CD14-positive monocyte (primary cell): ENCODE data around the gene PTGDS. TPM values are rescaled to one million over a fixed set of nuclear protein-coding genes. Genes with fewer than 3 reads are reported as not detected.

Experiments used
- DNase-seq, 3 donors: peaks; one replicate each; pipeline ENCODE4 v3.0.0-alpha.2; 2011 to 2022
- H2AFZ ChIP-seq: 2 replicates; pipeline ENCODE4 v1.6.0; 2012; ENCODE audit warnings: mild to moderate bottlenecking, low read depth, low read length, inconsistent platforms; ENCODE audit not compliant: insufficient read depth, poor library complexity, severe bottlenecking
- H3K27ac ChIP-seq, 2 donors: 1 replicate in 1 of 2; 2 replicates in 1 of 2; pipeline ENCODE4 v1.5.1; 2012 to 2013; ENCODE audit warnings: low read length in 2 of 2, control low read depth in 1 of 2, inconsistent platforms in 1 of 2, low read depth in 1 of 2, mild to moderate bottlenecking in 1 of 2
- H3K27me3 ChIP-seq, 2 donors: one replicate each; pipeline versions ENCODE4 v1.6.0 to v1.6.1; 2011 to 2013; ENCODE audit warnings: low read length in 2 of 2; ENCODE audit not compliant: control insufficient read depth in 2 of 2, insufficient read depth in 2 of 2
- H3K36me3 ChIP-seq, 2 donors: replicated peaks in 1 of 2; 1 replicate in 1 of 2; 2 replicates in 1 of 2; pipeline versions ENCODE4 v1.5.1 to v1.6.1; 2012 to 2013; ENCODE audit warnings: low read length in 2 of 2, control low read depth in 1 of 2, inconsistent platforms in 1 of 2, mild to moderate bottlenecking in 1 of 2; ENCODE audit not compliant: insufficient read depth in 2 of 2, control insufficient read depth in 1 of 2
- H3K4me1 ChIP-seq, 2 donors: 1 replicate in 1 of 2; 2 replicates in 1 of 2; pipeline versions ENCODE4 v1.5.1 to v1.6.1; 2012 to 2013; ENCODE audit warnings: low read length in 2 of 2, control low read depth in 1 of 2, inconsistent platforms in 1 of 2, mild to moderate bottlenecking in 1 of 2, moderate library complexity in 1 of 2; ENCODE audit not compliant: insufficient read depth in 2 of 2, control insufficient read depth in 1 of 2
- H3K4me2 ChIP-seq: replicated peaks from 2 replicates; pipeline ENCODE3; 2012; ENCODE audit warnings: low read length, moderate library complexity, mild to moderate bottlenecking; ENCODE audit not compliant: poor library complexity, severe bottlenecking; ENCODE audit errors: extremely low read depth
- H3K4me3 ChIP-seq, 3 experiments: fragments of 200-600 bp in 1 of 3; sonication (generic) in 1 of 3; replicated peaks in 1 of 3; 1 replicate in 2 of 3; 2 replicates in 1 of 3; pipeline ENCODE4 v1.5.1; 2011 to 2013; ENCODE audit warnings: low read length in 3 of 3, mild to moderate bottlenecking in 3 of 3, control low read depth in 2 of 3, low read depth in 2 of 3, inconsistent platforms in 1 of 3, moderate library complexity in 1 of 3
- H3K79me2 ChIP-seq: 2 replicates; pipeline ENCODE4 v1.6.0; 2012; ENCODE audit warnings: mild to moderate bottlenecking, control low read depth, inconsistent platforms, low read length, moderate library complexity; ENCODE audit not compliant: insufficient read depth
- H3K9ac ChIP-seq: 2 replicates; pipeline ENCODE4 v1.6.0; 2017; ENCODE audit warnings: low read length, mild to moderate bottlenecking; ENCODE audit not compliant: insufficient read depth, poor library complexity, severe bottlenecking
- H3K9me3 ChIP-seq, 2 donors: replicated peaks in 1 of 2; 1 replicate in 1 of 2; 2 replicates in 1 of 2; pipeline versions ENCODE4 v1.5.1 to v1.6.1; 2012 to 2013; ENCODE audit warnings: low read length in 2 of 2, control low read depth in 1 of 2; ENCODE audit not compliant: control insufficient read depth in 1 of 2, insufficient read depth in 1 of 2
- H4K20me1 ChIP-seq: 2 replicates; pipeline ENCODE4 v1.6.0; 2012; ENCODE audit warnings: mild to moderate bottlenecking, low read length, control low read depth, moderate library complexity; ENCODE audit not compliant: insufficient read depth
- H3K27ac Mint-ChIP-seq, 7 donors: one replicate each; pipeline ENCODE4 v1.8.0; 2020; ENCODE audit warnings: mild to moderate bottlenecking in 7 of 7, mixed read lengths in 7 of 7, moderate library complexity in 6 of 7, inconsistent platforms in 2 of 7
- H3K27me3 Mint-ChIP-seq, 3 donors: one replicate each; pipeline ENCODE4 v1.8.0; 2021 to 2022; ENCODE audit warnings: low read depth in 3 of 3, mild to moderate bottlenecking in 3 of 3, mixed read lengths in 3 of 3, moderate library complexity in 3 of 3, inconsistent platforms in 1 of 3
- H3K36me3 Mint-ChIP-seq, 2 donors: one replicate each; pipeline ENCODE4 v1.8.0; 2020; ENCODE audit warnings: mixed read lengths in 2 of 2, inconsistent platforms in 1 of 2, mild to moderate bottlenecking in 1 of 2
- H3K4me1 Mint-ChIP-seq: one replicate; pipeline ENCODE4 v1.8.0; 2020; ENCODE audit warnings: mild to moderate bottlenecking, mixed read lengths
- H3K4me3 Mint-ChIP-seq, 2 donors: one replicate each; pipeline ENCODE4 v1.8.0; 2020; ENCODE audit warnings: mild to moderate bottlenecking in 2 of 2, mixed read lengths in 2 of 2, moderate library complexity in 1 of 2
- H3K9me3 Mint-ChIP-seq, 7 donors: one replicate each; pipeline ENCODE4 v1.8.0; 2020 to 2022; ENCODE audit warnings: mixed read lengths in 7 of 7, mild to moderate bottlenecking in 6 of 7, moderate library complexity in 6 of 7, inconsistent platforms in 2 of 7
- WGBS: methylation state at CpG from one replicate; pipeline ENCODE4 v1.1.5; 2013; ENCODE audit warnings: missing lambda C conversion rate; ENCODE audit not compliant: insufficient coverage; 5-methylcytosine and 5-hydroxymethylcytosine counted together
- intact Hi-C, 2 donors: fragments of 100-400 bp; cut with micrococcal nuclease; formaldehyde crosslinking; loops; one replicate each; pipeline versions ENCODE4 v1.15.0 to v1.15.1; 2023
- polyA plus RNA-seq, 3 donors: library from polyadenylated mRNA; depleted of rRNA in 1 of 3; unstranded in 2 of 3; stranded (reverse) in 1 of 3; fragments of 300-500 nt in 2 of 3; fragments of >200 nt in 1 of 3; fragmentation: Illumina TruSeq in 2 of 3; gene quantifications; 1 replicate in 2 of 3; 2 replicates in 1 of 3; pipeline ENCODE4 v1.2.3, GENCODE V29; 2012 to 2021
- TF ChIP-seq, protein P1 (sequence below): fragments of 200-600 bp; IDR thresholded peaks from one replicate; pipeline ENCODE4 v1.8.0; 2022; ENCODE audit warnings: antibody characterized with exemption, mild to moderate bottlenecking

The PTGDS gene
- polyA plus RNA-seq, 3 donors: 0.34 to 1.5 TPM; not detected in 1

DNA sequence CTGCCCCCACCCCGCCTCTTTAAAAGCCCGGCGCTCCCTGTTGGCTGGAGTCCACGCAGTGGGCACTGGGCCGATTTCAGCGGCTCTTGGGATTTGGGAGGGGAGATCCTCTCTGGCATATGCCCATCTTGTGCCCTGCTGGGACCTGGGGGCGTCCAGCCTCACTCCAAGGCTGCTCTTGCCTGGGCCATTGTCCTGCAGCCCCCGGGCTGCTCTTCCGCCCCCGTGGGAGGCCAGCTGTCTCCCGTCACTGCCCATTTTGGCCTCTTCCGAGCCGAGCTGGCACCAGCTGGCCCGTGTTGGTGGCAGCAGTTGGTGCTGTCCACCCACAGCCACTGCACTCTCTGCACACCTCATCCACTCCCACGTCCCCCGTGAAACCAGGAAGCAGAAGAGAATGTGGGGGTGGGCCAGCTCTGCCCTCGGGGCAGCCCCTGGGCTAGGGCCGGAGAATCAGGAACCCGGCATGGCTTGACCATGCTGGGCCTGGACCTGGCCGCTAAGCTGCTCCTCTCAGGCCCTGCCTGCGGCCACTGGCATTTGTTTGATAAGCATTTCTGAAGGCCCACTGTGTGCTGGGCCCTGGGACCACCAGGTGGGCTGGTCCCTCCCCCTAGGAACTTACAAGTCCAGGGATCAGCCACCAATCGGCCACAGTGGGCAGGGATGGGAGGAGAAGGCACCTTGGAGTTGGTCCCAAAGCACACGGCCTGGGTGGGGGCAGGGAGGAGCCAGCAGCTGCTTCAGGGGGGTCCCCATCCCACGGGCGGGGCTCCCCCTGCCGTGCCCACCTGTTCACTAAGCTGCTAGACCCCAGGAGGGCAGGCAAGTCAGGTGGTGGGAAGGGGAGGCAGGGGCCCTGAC is 30.0 kb upstream of the PTGDS start:
- Mint-ChIP-seq H3K4me3 (no peak overlapping the region), H3K36me3 (peaks cover 4 to 10% of the 10 kb centered on the region in 2 donors), H3K4me1 (peaks cover 15% of the 10 kb centered on the region), H3K9me3 (no peaks in the 10 kb centered on the region), H3K27me3 (peaks cover 0 to 6% (median 4%) of the 10 kb centered on the region in 3 donors), H3K27ac (no peak overlapping the region)
- 85% methylated on average over 12 of the region's 26 CpGs for WGBS
- intact Hi-C loops: loop anchor here (10.0 kb wide), 3 partner anchors 88 to 142 kb away; partner anchors contain the start of genes AJM1 (in 1 of the 2), FUT7 (in 1 of the 2), PHPT1 (in 1 of the 2) and RABL6 (in 1 of the 2)
- no peak for DNase-seq
- no peak overlapping the region for H3K27ac ChIP-seq
- peaks cover 17% of the 10 kb centered on the region for H4K20me1 ChIP-seq
- no peak overlapping the region for H2AFZ ChIP-seq
- TF ChIP-seq, protein P1, sequence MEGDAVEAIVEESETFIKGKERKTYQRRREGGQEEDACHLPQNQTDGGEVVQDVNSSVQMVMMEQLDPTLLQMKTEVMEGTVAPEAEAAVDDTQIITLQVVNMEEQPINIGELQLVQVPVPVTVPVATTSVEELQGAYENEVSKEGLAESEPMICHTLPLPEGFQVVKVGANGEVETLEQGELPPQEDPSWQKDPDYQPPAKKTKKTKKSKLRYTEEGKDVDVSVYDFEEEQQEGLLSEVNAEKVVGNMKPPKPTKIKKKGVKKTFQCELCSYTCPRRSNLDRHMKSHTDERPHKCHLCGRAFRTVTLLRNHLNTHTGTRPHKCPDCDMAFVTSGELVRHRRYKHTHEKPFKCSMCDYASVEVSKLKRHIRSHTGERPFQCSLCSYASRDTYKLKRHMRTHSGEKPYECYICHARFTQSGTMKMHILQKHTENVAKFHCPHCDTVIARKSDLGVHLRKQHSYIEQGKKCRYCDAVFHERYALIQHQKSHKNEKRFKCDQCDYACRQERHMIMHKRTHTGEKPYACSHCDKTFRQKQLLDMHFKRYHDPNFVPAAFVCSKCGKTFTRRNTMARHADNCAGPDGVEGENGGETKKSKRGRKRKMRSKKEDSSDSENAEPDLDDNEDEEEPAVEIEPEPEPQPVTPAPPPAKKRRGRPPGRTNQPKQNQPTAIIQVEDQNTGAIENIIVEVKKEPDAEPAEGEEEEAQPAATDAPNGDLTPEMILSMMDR: no peak
- no peak overlapping the region for H3K9ac ChIP-seq
- H3K4me1 ChIP-seq: peaks cover 25 to 41% of the 10 kb centered on the region in 2 donors
- peaks cover 19% of the 10 kb centered on the region for H3K79me2 ChIP-seq
- H3K4me3 ChIP-seq: no peak overlapping the region
- H3K36me3 ChIP-seq: peaks cover 8 to 10% of the 10 kb centered on the region in 2 donors
- H3K27me3 ChIP-seq: no peaks in the 10 kb centered on the region
- no peaks in the 10 kb centered on the region for H3K9me3 ChIP-seq
- H3K4me2 ChIP-seq: no peak overlapping the region

GRCh38 chr9:136947955-136948510 is 29.3 kb upstream of the PTGDS start:
- intact Hi-C loops: loop anchor here (10.0 kb wide), 3 partner anchors 87 to 143 kb away; partner anchors contain the start of genes AJM1 (in 1 of the 2), FUT7 (in 1 of the 2), PHPT1 (in 1 of the 2) and RABL6 (in 1 of the 2)
- H3K4me3 Mint-ChIP-seq: peak overlapping the region in 1 of 2 donors; percentile 6
- Histone ChIP-seq H4K20me1 (peaks cover 9% of the 10 kb centered on the region), H3K4me3 (no peak overlapping the region), H3K27me3 (no peaks in the 10 kb centered on the region), H3K79me2 (peaks cover 11% of the 10 kb centered on the region), H3K9ac (no peak overlapping the region), H3K4me1 (peaks cover 24 to 35% of the 10 kb centered on the region in 2 donors), H3K36me3 (peaks cover under 1 to 2% of the 10 kb centered on the region in 2 donors), H3K4me2 (no peak overlapping the region), H3K9me3 (no peaks in the 10 kb centered on the region), H2AFZ (no peak overlapping the region), H3K27ac (no peak overlapping the region)
- H3K4me1 Mint-ChIP-seq: peaks cover 15% of the 10 kb centered on the region
- peak in 2 of 3 donors; percentile 22 to 34 for DNase-seq
- no peak overlapping the region for H3K27ac Mint-ChIP-seq
- H3K27me3 Mint-ChIP-seq: peaks cover 0 to 6% (median 4%) of the 10 kb centered on the region in 3 donors
- 28% methylated on average over 7 of the region's 15 CpGs for WGBS
- H3K36me3 Mint-ChIP-seq: peaks cover 0 to 3% of the 10 kb centered on the region in 2 donors
- no peaks in the 10 kb centered on the region for H3K9me3 Mint-ChIP-seq
- TF ChIP-seq, protein P1: peak; percentile 37
